Coronary artery (tissue), 2 donors: ENCODE data around the gene FANCL.
"Not testable (repeated sequence)": the region's sequence is repeated elsewhere in the genome, so short reads cannot be mapped to it uniquely, and the experiment has no call there.

Source experiments
- DNase-seq: peaks from one replicate; pipeline ENCODE4 v3.0.0-alpha.2; 2017; ENCODE audit warnings: low spot score
- H3K27ac ChIP-seq, 2 donors: fragments of 200-600 bp; sonication (generic); one replicate each; pipeline ENCODE4 v1.5.1; 2016 to 2019
- H3K4me3 ChIP-seq: fragments of 200-600 bp; sonication (generic); 2 replicates; pipeline ENCODE4 v1.5.1; 2016; ENCODE audit warnings: mild to moderate bottlenecking, moderate library complexity
- TF ChIP-seq, protein P1 (sequence below): fragments of 200-600 bp; sonication (generic); IDR thresholded peaks from one replicate; pipeline ENCODE4 v1.5.1; 2019; ENCODE audit warnings: antibody characterized with exemption

The FANCL gene

GRCh38 chr2:58261209-58261608 lies 20.1 kb upstream of the FANCL start:
- no peak for DNase-seq
- Histone ChIP-seq H3K27ac (no peak overlapping the region), H3K4me3 (no peak overlapping the region)
- TF ChIP-seq, protein P1, sequence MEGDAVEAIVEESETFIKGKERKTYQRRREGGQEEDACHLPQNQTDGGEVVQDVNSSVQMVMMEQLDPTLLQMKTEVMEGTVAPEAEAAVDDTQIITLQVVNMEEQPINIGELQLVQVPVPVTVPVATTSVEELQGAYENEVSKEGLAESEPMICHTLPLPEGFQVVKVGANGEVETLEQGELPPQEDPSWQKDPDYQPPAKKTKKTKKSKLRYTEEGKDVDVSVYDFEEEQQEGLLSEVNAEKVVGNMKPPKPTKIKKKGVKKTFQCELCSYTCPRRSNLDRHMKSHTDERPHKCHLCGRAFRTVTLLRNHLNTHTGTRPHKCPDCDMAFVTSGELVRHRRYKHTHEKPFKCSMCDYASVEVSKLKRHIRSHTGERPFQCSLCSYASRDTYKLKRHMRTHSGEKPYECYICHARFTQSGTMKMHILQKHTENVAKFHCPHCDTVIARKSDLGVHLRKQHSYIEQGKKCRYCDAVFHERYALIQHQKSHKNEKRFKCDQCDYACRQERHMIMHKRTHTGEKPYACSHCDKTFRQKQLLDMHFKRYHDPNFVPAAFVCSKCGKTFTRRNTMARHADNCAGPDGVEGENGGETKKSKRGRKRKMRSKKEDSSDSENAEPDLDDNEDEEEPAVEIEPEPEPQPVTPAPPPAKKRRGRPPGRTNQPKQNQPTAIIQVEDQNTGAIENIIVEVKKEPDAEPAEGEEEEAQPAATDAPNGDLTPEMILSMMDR, result no peak

DNA sequence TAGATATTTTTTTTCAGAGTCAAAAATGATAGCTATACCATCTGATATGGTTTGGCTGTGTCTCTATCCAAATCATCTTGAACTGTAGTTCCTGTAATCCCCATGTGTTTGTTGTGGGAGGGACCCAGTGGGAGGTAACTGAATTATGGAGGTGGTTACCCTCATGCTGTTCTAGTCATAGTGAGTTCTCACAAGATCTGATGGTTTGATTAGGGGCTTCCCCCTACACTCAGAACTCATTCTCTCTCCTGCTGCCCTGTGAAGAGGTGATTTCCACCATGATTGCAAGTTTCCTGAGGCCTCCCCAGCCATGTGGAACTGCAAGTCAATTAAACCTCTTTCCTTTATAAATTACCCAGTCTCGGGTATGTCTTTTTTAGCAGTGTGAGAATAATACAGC lies 17.3 kb upstream of the FANCL start:
- not testable (repeated sequence) for H3K4me3 ChIP-seq, H3K27ac ChIP-seq, DNase-seq

DNA sequence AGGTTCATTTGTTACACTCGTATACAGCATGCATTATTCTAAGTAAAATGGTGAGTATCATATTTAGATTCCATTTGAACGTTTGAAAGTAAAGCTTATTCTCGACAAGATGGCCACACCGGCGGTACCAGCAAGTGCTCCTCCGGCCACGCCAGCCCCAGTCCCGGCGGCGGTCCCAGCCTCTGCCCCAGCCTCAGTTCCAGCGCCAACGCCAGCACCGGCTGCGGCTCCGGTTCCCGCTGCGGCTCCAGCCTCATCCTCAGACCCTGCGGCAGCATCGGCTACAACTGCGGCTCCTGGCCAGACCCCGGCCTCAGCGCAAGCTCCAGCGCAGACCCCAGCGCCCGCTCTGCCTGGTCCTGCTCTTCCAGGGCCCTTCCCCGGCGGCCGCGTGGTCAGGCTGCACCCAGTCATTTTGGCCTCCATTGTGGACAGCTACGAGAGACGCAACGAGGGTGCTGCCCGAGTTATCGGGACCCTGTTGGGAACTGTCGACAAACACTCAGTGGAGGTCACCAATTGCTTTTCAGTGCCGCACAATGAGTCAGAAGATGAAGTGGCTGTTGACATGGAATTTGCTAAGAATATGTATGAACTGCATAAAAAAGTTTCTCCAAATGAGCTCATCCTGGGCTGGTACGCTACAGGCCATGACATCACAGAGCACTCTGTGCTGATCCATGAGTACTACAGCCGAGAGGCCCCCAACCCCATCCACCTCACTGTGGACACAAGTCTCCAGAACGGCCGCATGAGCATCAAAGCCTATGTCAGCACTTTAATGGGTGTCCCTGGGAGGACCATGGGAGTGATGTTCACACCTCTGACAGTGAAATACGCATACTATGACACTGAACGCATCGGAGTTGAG lies 10.4 kb upstream of the FANCL start:
- H3K4me3 ChIP-seq, DNase-seq, H3K27ac ChIP-seq: not testable (repeated sequence)

GRCh38 chr2:58241546-58241864 lies 380 bp upstream of the FANCL start:
- Histone ChIP-seq H3K27ac (peak overlapping the region; percentile 1 to 83), H3K4me3 (peak overlapping the region; percentile 97)
- DNase-seq, result no peak
- TF ChIP-seq, protein P1, result no peak

- Histone ChIP-seq H3K4me3 (no peak overlapping the region), H3K27ac (no peak overlapping the region)
- TF ChIP-seq, protein P1, result no peak
- DNase-seq, result no peak
Measured at GRCh38 chr2:58239243-58239925, 1.7 kb downstream of the FANCL start.

GRCh38 chr2:58237741-58238140 lies 3.4 kb downstream of the FANCL start:
- Histone ChIP-seq H3K27ac (no peak overlapping the region), H3K4me3 (no peak overlapping the region)
- TF ChIP-seq, protein P1, result no peak
- no peak for DNase-seq

GRCh38 chr2:58235984-58236383 lies 5.1 kb downstream of the FANCL start:
- no peak overlapping the region for H3K4me3 ChIP-seq
- H3K27ac ChIP-seq, result no peak overlapping the region
- DNase-seq, result no peak
- TF ChIP-seq, protein P1, result no peak

- Histone ChIP-seq H3K27ac (no peak overlapping the region), H3K4me3 (no peak overlapping the region)
- no peak for DNase-seq
- TF ChIP-seq, protein P1, result no peak
Measured at GRCh38 chr2:58235170-58235569, 6.0 kb downstream of the FANCL start.
